Activated naive CD8-positive, alpha-beta T cell treated with anti-CD3 and anti-CD28 coated beads, Interleukin-2, amount 10 ng/mL, durations not matched to agents 7 days and 5 days (primary cell): ENCODE measurements around the gene KDM8. TPM values are rescaled to one million over a fixed set of nuclear protein-coding genes. Genes with fewer than 3 reads are reported as not detected.
"Not testable (repeated sequence)": the region's sequence is repeated elsewhere in the genome, so short reads cannot be mapped to it uniquely, and the experiment has no call there.

Experiments
- ATAC-seq: fragments of 150-1000 bp; cut with Tn5 transposase; one replicate; pipeline ENCODE4 v1.10.0; 2021; ENCODE audit warnings: low read depth, moderate library complexity
- POLR2A ChIA-PET: fragments of 350-600 bp; sonication (Branson Sonifier 250); formaldehyde crosslinking; loops from one replicate; lab custom pipeline; 2021; ENCODE audit warnings: antibody characterized with exemption; lab: Charles Lee
- DNase-seq: peaks from one replicate; pipeline ENCODE4 v3.0.0; 2021
- H3K27ac Mint-ChIP-seq: one replicate; pipeline ENCODE4 v1.8.0; 2022; ENCODE audit warnings: mild to moderate bottlenecking, mixed read lengths
- H3K27me3 Mint-ChIP-seq: one replicate; pipeline ENCODE4 v1.8.0; 2022; ENCODE audit warnings: mild to moderate bottlenecking, moderate library complexity, mixed read lengths
- H3K36me3 Mint-ChIP-seq: one replicate; pipeline ENCODE4 v1.8.0; 2021; ENCODE audit warnings: mild to moderate bottlenecking, mixed read lengths
- H3K4me1 Mint-ChIP-seq: one replicate; pipeline ENCODE4 v1.8.0; 2021; ENCODE audit warnings: mixed read lengths
- H3K4me3 Mint-ChIP-seq: one replicate; pipeline ENCODE4 v1.8.0; 2022; ENCODE audit warnings: mild to moderate bottlenecking, moderate library complexity, mixed read lengths
- H3K9me3 Mint-ChIP-seq: one replicate; pipeline ENCODE4 v1.8.0; 2021; ENCODE audit warnings: mixed read lengths
- total RNA-seq, 2 experiments: library from RNA; stranded (reverse); gene quantifications; one replicate each; pipeline ENCODE4 v1.2.3, GENCODE V29; 2021

The KDM8 gene
- total RNA-seq, 2 experiments from 2014 or later: 20.1 to 21.8 TPM

GRCh38 chr16:27195941-27196595, 7.3 kb upstream of the KDM8 start:
- H3K27ac Mint-ChIP-seq: peak overlapping the region; percentile 53
- H3K4me1 Mint-ChIP-seq: peaks cover 47% of the 10 kb centered on the region
- POLR2A ChIA-PET: interaction anchor here (0.8 to 1.4 kb wide), 3 partner anchors 16 to 172 kb away, joined by 3 to 4 read pairs (median 3); no protein-coding TSS in a partner anchor
- peaks cover 2% of the 10 kb centered on the region for H3K9me3 Mint-ChIP-seq
- H3K36me3 Mint-ChIP-seq: peaks cover 12% of the 10 kb centered on the region
- no peaks in the 10 kb centered on the region for H3K27me3 Mint-ChIP-seq
- DNase-seq (no peak), ATAC-seq (peak; percentile 73)
- peak overlapping the region; percentile 36 for H3K4me3 Mint-ChIP-seq

GRCh38 chr16:27197004-27197403, 6.3 kb upstream of the KDM8 start:
- Mint-ChIP-seq H3K36me3 (peaks cover 12% of the 10 kb centered on the region), H3K27ac (peak overlapping the region; percentile 37), H3K4me1 (peaks cover 50% of the 10 kb centered on the region), H3K27me3 (no peaks in the 10 kb centered on the region), H3K4me3 (peak overlapping the region; percentile 11), H3K9me3 (peaks cover 2% of the 10 kb centered on the region)
- ATAC-seq: no peak
- POLR2A ChIA-PET: interaction anchor here (1.4 to 3.6 kb wide), 2 partner anchors 23 to 171 kb away, joined by 3 to 19 read pairs; no protein-coding TSS in a partner anchor
- no peak for DNase-seq

DNA sequence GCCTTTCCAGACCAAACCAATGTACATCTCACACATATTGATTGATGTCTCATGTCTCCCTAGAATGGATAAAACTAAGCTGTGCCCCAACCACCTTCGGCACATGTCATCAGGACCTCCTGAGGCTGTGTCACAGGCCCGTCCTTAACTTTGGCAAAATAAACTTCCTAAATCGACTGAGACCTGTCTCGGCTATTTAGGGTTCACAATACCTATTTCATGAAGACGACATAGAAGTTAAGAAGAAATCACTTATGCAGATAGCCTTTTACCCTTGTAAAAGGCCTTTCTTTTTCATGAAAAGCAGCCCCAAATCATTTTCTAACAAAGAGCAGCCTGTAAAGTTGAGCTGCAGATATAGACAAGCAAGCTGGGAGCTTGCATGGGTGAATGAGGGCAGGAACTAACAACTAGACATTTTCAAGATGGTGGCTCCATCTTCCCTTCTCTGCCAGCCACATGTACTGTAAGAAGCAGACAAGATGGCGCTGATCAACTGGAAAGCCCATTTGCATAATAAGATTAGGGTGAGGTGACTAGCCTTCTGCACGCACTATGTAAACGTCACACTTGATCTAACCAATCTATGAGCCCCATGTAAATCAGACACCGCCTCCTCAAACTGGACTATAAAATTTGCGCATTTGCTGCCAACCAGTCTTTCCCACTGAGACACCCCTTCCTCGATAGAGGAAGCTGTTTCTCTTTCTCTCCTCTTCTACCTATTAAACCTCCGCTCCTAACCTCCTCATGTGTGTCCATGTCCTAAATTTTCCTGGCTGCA, 4.7 kb upstream of the KDM8 start:
- Mint-ChIP-seq H3K9me3 (peaks cover 2% of the 10 kb centered on the region), H3K4me1 (peaks cover 53% of the 10 kb centered on the region), H3K27me3 (no peaks in the 10 kb centered on the region), H3K36me3 (peaks cover 12% of the 10 kb centered on the region), H3K4me3 (no peak overlapping the region), H3K27ac (peak overlapping the region; percentile 74)
- POLR2A ChIA-PET: interaction anchor here (0.6 to 3.6 kb wide), 10 partner anchors 17 to 203 kb away, joined by 3 to 19 read pairs (median 4); partner anchors contain the start of gene IL21R
- ATAC-seq (no peak), DNase-seq (no peak)

DNA sequence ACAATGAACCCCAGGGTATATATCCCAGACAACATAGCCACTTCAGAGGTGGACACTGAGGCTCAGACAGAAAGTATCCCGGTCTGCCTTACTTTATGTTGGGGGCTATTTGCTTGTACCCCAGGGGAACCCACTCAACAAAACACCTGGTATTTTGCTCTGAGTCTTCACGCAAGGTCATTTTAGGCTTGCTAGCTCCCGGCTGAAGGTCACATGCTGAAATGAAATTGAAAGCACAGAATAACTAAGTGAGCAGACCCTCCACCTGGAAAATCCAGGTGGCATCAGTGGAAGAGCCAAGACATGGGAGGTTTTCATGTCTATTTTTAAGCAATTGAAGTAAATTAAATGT, 4.1 kb upstream of the KDM8 start:
- POLR2A ChIA-PET: interaction anchor here (0.6 to 3.6 kb wide), 13 partner anchors 18 to 203 kb away, joined by 3 to 19 read pairs (median 5); partner anchors contain the start of gene IL21R
- H3K27ac Mint-ChIP-seq: peak overlapping the region; percentile 74

DNA sequence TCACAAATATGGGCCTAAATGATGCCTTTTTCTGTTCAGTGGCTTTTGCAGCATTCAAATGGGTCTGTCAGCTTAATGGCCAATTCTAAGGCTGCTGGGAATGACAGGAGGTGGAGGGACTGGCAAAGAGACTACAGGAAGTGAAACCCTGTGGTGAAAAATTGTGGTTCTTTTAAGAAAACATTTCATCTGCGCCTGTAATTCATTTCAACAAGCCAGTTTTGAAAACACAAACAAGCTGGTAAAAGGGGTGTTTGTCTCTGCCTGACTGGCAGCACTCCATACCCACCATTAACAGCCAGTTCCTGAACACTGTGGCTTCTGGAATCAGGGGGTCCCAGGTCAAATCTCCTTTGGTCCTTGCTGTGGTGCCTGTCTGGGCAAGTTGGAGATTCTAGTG, 3.6 kb upstream of the KDM8 start:
- H3K27me3 Mint-ChIP-seq: no peaks in the 10 kb centered on the region

More for the DNA sequence above, 4.1 kb upstream of the KDM8 start:
- Mint-ChIP-seq H3K27me3 (no peaks in the 10 kb centered on the region), H3K36me3 (peaks cover 13% of the 10 kb centered on the region), H3K4me1 (peaks cover 53% of the 10 kb centered on the region), H3K9me3 (peaks cover 2% of the 10 kb centered on the region), H3K4me3 (peak overlapping the region; percentile 6)
- ATAC-seq (no peak), DNase-seq (no peak)

DNA sequence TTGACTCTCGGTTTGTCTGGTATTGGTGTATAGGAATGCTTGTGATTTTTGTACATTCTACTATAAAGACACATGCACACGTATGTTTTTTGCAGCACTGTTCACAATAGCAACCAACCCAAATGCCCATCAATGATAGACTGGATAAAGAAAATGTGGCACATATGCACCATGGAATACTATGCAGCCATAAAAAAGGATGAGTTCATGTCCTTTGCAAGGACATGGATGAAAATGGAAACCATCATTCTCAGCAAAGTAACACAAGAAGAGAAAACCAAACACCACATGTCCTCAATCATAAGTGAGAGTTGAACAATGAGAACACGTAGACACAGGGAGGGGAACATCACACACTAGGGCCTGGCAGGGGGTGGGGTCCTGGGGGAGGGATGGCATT, 2.4 kb upstream of the KDM8 start:
- H3K9me3 Mint-ChIP-seq, H3K4me3 Mint-ChIP-seq, POLR2A ChIA-PET, H3K27me3 Mint-ChIP-seq, DNase-seq, ATAC-seq: not testable (repeated sequence)
- peak overlapping the region; percentile 95 for H3K27ac Mint-ChIP-seq
- H3K36me3 Mint-ChIP-seq: peaks cover 12% of the 10 kb centered on the region
- H3K4me1 Mint-ChIP-seq: peaks cover 54% of the 10 kb centered on the region

More for the DNA sequence above, 3.6 kb upstream of the KDM8 start:
- POLR2A ChIA-PET: interaction anchor here (0.8 to 3.6 kb wide), 12 partner anchors 18 to 202 kb away, joined by 3 to 19 read pairs (median 5); partner anchors contain the start of gene IL21R
- peaks cover 54% of the 10 kb centered on the region for H3K4me1 Mint-ChIP-seq
- ATAC-seq (no peak), DNase-seq (peak; percentile 45)
- peak overlapping the region; percentile 95 for H3K27ac Mint-ChIP-seq
- H3K9me3 Mint-ChIP-seq: peaks cover 2% of the 10 kb centered on the region
- peak overlapping the region; percentile 67 for H3K4me3 Mint-ChIP-seq
- H3K36me3 Mint-ChIP-seq: peaks cover 13% of the 10 kb centered on the region

- H3K9me3 Mint-ChIP-seq: peaks cover 2% of the 10 kb centered on the region
- DNase-seq (no peak), ATAC-seq (peak; percentile 60)
- H3K27me3 Mint-ChIP-seq: no peaks in the 10 kb centered on the region
- peaks cover 41% of the 10 kb centered on the region for H3K4me1 Mint-ChIP-seq
- peaks cover 9% of the 10 kb centered on the region for H3K36me3 Mint-ChIP-seq
- peak overlapping the region; percentile 100 for H3K27ac Mint-ChIP-seq
- POLR2A ChIA-PET: interaction anchor here (0.5 to 1.9 kb wide), 25 partner anchors 9 to 259 kb away, joined by 3 to 21 read pairs (median 4); no protein-coding TSS in a partner anchor
- peak overlapping the region; percentile 90 for H3K4me3 Mint-ChIP-seq
Observed at GRCh38 chr16:27202923-27203506, 311 bp upstream of the KDM8 start.

DNA sequence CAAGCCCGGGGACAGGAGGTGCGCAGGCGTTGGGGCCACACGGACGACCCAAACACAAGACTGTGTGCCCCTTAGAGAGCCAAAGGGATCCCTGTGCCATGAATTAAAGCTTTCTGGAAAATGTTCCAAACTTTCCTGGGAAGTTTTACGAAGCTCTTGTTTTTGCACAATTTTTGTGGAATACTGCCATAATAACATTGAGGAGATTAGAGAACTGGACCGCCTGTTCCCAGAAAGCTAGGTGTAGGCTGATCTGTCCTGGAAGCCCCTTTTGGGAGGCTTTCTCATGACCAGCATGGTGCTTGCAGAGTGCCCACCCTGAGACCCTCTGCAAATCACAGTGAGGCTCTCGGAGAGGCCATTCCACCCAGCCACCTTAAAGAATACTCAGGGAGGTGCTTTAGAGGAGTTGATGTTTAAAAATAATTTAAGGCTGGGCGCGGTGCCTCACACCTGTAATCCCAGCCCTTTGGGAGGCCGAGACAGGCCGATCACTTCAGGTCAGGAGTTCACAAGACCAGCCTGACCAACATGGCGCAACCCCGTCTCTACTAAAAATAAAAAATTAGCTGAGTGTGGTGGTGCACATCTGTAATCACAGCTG, 1.1 kb downstream of the KDM8 start:
- no peak for ATAC-seq
- Mint-ChIP-seq H3K27me3 (no peaks in the 10 kb centered on the region), H3K4me3 (peak overlapping the region; percentile 90), H3K4me1 (peaks cover 29% of the 10 kb centered on the region), H3K27ac (peak overlapping the region; percentile 100), H3K9me3 (peaks cover 2% of the 10 kb centered on the region), H3K36me3 (peaks cover 1% of the 10 kb centered on the region)
- no peak for DNase-seq
- POLR2A ChIA-PET: interaction anchor here (0.9 to 1.9 kb wide), 17 partner anchors 8 to 258 kb away, joined by 3 to 21 read pairs (median 5); partner anchors contain the start of gene NSMCE1

GRCh38 chr16:27205423-27206065, 2.2 kb downstream of the KDM8 start:
- ATAC-seq (no peak), DNase-seq (no peak)
- peaks cover 19% of the 10 kb centered on the region for H3K4me1 Mint-ChIP-seq
- no peak overlapping the region for H3K27ac Mint-ChIP-seq
- no peaks in the 10 kb centered on the region for H3K27me3 Mint-ChIP-seq
- POLR2A ChIA-PET: no interaction called here
- H3K9me3 Mint-ChIP-seq: peaks cover 2% of the 10 kb centered on the region
- peaks cover 3% of the 10 kb centered on the region for H3K36me3 Mint-ChIP-seq
- H3K4me3 Mint-ChIP-seq: no peak overlapping the region

- H3K9me3 Mint-ChIP-seq, DNase-seq, POLR2A ChIA-PET, H3K27me3 Mint-ChIP-seq, ATAC-seq, H3K27ac Mint-ChIP-seq, H3K36me3 Mint-ChIP-seq, H3K4me3 Mint-ChIP-seq: not testable (repeated sequence)
- H3K4me1 Mint-ChIP-seq: peaks cover 16% of the 10 kb centered on the region
Observed at GRCh38 chr16:27207121-27207520, 3.8 kb downstream of the KDM8 start.

- POLR2A ChIA-PET: no interaction called here
- Mint-ChIP-seq H3K9me3 (no peaks in the 10 kb centered on the region), H3K4me3 (no peak overlapping the region), H3K27ac (no peak overlapping the region), H3K36me3 (peaks cover 7% of the 10 kb centered on the region), H3K4me1 (peaks cover 17% of the 10 kb centered on the region), H3K27me3 (no peaks in the 10 kb centered on the region)
- DNase-seq (no peak), ATAC-seq (no peak)
Observed at GRCh38 chr16:27208081-27208680, 4.9 kb downstream of the KDM8 start.

- Mint-ChIP-seq H3K9me3 (no peaks in the 10 kb centered on the region), H3K27me3 (no peaks in the 10 kb centered on the region), H3K27ac (no peak overlapping the region), H3K36me3 (peaks cover 7% of the 10 kb centered on the region), H3K4me3 (no peak overlapping the region), H3K4me1 (peaks cover 16% of the 10 kb centered on the region)
- POLR2A ChIA-PET: interaction anchor here (1.2 kb wide), 1 partner anchor 23 kb away, joined by 5 read pairs; no protein-coding TSS in a partner anchor
- DNase-seq: no peak
- ATAC-seq: no peak
Observed at GRCh38 chr16:27208796-27209195, 5.5 kb downstream of the KDM8 start.
